HL-60 (cell line): ENCODE results near the gene NHSL2.
A peak's percentile ranks its signal among the peaks of the same experiment; 100 is the strongest.

ENCODE experiments used
- DNase-seq, 2 experiments: peaks; one replicate each; pipeline ENCODE4 v3.0.0-alpha.2; 2010 to 2020; ENCODE audit warnings: low read depth in 1 of 2, low spot score in 1 of 2
- H3K27ac ChIP-seq: fragments of 250-450 bp; sonication (Bioruptor Pico); replicated peaks from 2 replicates; pipeline ENCODE4 v1.5.1; 2020; ENCODE audit warnings: mild to moderate bottlenecking, moderate library complexity
- H3K27me3 ChIP-seq: fragments of 250-450 bp; sonication (Bioruptor Pico); 2 replicates; pipeline ENCODE4 v1.5.1; 2021; ENCODE audit warnings: mild to moderate bottlenecking, moderate library complexity; ENCODE audit not compliant: insufficient read depth, poor library complexity, severe bottlenecking
- H3K4me3 ChIP-seq: replicated peaks from 2 replicates; pipeline ENCODE4 v1.5.1; 2011; ENCODE audit warnings: mild to moderate bottlenecking, control low read depth, low read length; ENCODE audit not compliant: insufficient read depth
- GABPA ChIP-seq: IDR thresholded peaks from 2 replicates; pipeline ENCODE4 v1.6.1; 2012; ENCODE audit warnings: low read depth
- POLR2AphosphoS5 ChIP-seq: IDR thresholded peaks from 2 replicates; pipeline ENCODE4 v1.6.1; 2012; ENCODE audit warnings: low read depth
- SPI1 ChIP-seq: IDR thresholded peaks from 2 replicates; pipeline ENCODE4 v1.6.1; 2012; ENCODE audit warnings: low read depth, mild to moderate bottlenecking, borderline replicate concordance
- TF ChIP-seq, protein P1 (sequence below): IDR thresholded peaks from one replicate; pipeline ENCODE4 v1.5.1; 2011; ENCODE audit warnings: low read length, control low read depth, inconsistent platforms; ENCODE audit not compliant: insufficient read depth
- TF ChIP-seq, protein P2 (sequence below): IDR thresholded peaks from 2 replicates; pipeline ENCODE4 v1.6.1; 2012; ENCODE audit warnings: low read depth; ENCODE audit not compliant: insufficient replicate concordance

Gene NHSL2

DNA sequence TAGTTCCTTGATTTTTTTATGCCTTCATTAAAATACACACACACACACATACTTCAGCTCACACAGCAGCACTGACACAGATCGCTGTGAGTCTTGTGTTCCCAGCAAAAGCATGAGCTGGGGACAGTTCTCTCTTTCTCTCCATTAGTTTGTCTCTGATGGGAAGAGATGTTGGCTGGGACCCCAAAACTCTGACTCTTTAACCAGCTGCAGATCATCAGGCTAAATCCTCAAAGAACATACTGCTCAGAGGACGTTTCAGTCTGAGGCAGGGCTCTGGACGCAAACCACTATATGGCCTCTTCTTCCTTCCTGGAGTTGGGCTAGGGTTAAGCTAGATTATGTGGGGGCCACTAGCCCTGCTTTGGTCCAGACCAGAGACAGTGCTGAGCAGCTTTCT, 109.6 kb downstream of the NHSL2 start:
- DNase-seq, result no peak
- Histone ChIP-seq H3K27me3 (no peaks in the 10 kb centered on the region), H3K27ac (no peak overlapping the region), H3K4me3 (no peak overlapping the region)
- TF ChIP-seq, protein P1, sequence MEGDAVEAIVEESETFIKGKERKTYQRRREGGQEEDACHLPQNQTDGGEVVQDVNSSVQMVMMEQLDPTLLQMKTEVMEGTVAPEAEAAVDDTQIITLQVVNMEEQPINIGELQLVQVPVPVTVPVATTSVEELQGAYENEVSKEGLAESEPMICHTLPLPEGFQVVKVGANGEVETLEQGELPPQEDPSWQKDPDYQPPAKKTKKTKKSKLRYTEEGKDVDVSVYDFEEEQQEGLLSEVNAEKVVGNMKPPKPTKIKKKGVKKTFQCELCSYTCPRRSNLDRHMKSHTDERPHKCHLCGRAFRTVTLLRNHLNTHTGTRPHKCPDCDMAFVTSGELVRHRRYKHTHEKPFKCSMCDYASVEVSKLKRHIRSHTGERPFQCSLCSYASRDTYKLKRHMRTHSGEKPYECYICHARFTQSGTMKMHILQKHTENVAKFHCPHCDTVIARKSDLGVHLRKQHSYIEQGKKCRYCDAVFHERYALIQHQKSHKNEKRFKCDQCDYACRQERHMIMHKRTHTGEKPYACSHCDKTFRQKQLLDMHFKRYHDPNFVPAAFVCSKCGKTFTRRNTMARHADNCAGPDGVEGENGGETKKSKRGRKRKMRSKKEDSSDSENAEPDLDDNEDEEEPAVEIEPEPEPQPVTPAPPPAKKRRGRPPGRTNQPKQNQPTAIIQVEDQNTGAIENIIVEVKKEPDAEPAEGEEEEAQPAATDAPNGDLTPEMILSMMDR, result no peak
- no peak for TF ChIP-seq POLR2AphosphoS5
- TF ChIP-seq GABPA, result no peak
- TF ChIP-seq, protein P2, sequence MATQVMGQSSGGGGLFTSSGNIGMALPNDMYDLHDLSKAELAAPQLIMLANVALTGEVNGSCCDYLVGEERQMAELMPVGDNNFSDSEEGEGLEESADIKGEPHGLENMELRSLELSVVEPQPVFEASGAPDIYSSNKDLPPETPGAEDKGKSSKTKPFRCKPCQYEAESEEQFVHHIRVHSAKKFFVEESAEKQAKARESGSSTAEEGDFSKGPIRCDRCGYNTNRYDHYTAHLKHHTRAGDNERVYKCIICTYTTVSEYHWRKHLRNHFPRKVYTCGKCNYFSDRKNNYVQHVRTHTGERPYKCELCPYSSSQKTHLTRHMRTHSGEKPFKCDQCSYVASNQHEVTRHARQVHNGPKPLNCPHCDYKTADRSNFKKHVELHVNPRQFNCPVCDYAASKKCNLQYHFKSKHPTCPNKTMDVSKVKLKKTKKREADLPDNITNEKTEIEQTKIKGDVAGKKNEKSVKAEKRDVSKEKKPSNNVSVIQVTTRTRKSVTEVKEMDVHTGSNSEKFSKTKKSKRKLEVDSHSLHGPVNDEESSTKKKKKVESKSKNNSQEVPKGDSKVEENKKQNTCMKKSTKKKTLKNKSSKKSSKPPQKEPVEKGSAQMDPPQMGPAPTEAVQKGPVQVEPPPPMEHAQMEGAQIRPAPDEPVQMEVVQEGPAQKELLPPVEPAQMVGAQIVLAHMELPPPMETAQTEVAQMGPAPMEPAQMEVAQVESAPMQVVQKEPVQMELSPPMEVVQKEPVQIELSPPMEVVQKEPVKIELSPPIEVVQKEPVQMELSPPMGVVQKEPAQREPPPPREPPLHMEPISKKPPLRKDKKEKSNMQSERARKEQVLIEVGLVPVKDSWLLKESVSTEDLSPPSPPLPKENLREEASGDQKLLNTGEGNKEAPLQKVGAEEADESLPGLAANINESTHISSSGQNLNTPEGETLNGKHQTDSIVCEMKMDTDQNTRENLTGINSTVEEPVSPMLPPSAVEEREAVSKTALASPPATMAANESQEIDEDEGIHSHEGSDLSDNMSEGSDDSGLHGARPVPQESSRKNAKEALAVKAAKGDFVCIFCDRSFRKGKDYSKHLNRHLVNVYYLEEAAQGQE, result no peak
- no peak for TF ChIP-seq SPI1

DNA sequence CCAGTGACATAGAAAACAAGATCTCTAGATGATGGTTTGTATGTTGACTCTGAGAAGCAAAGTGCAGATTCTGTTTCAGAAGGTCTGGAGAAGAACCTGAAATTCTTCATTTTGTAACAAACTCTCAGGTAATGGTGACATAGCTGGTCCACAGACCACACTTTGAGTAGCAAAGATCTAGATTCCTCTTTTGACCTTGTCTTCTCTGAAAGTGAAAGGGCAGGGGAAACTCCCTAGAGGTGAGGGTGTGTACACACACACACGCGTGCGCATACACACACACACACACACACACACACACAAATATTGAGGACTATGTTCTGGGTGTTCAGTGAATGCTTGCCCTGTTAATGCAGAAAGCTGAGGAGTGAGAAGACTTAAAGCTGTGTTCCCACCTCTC, 110.1 kb downstream of the NHSL2 start:
- no peak for DNase-seq
- Histone ChIP-seq H3K27me3 (no peaks in the 10 kb centered on the region), H3K4me3 (no peak overlapping the region), H3K27ac (no peak overlapping the region)
- TF ChIP-seq POLR2AphosphoS5 (no peak), SPI1 (no peak)
- TF ChIP-seq, protein P2, result no peak
- TF ChIP-seq, protein P1, result no peak

DNA sequence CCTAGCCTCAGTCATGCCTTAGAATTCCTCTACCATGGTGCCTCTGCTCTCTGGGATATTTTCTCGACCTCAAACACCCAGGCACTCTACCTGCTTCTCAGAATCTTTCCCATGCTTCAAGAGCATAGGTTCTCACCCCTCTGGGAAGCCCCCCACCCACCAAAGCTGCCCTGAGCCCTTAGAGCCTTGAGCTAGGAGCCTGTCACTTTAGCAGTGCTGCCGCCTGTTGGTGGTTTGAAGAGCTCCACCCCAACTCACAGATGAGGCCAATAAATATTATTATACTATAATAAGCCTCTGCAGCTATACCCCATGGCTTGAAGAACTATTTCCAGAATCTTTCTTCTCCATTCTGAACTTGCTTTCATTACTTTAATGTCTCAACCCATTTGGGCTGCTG, 111.3 kb downstream of the NHSL2 start:
- Histone ChIP-seq H3K27ac (no peak overlapping the region), H3K4me3 (no peak overlapping the region), H3K27me3 (no peaks in the 10 kb centered on the region)
- DNase-seq, result peak in 1 of 2 experiments; percentile 16
- TF ChIP-seq SPI1 (no peak), POLR2AphosphoS5 (no peak), GABPA (no peak)
- TF ChIP-seq, protein P2, result no peak
- TF ChIP-seq, protein P1, result no peak
